Measurements from ENCODE around the gene NLRC4.
"Not testable (repeated sequence)": the region's sequence is repeated elsewhere in the genome, so short reads cannot be mapped to it uniquely, and the experiment has no call there.

Gene NLRC4

DNA sequence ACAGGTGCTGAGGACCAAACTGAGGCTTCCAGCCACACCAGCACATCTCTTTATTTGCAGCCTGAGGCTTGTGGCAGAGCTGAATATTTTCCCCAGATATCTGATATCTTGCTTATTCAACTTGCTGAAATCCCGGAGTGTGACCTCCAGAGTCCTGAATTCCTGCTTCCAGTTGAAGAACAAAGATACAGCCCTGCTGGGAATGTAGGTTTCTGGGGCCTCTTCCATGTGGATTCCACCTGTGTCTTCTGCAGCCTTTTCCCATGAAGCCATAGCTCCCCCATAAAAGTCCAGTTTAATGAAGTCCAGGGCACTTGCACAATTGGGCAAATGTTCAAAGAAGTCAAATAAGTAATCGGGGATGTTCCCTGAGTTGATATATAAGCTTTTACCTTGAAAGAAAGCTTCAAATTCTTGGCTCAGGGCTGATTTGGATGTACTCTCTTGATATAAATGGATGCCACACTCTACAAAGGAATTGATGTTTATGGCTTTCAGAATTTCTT is 14.9 kb downstream of the NLRC4 start:
- DNase-seq (ENCODE audit: extremely low read depth in 1 of 2, low read depth in 1 of 2), result no peak

DNA sequence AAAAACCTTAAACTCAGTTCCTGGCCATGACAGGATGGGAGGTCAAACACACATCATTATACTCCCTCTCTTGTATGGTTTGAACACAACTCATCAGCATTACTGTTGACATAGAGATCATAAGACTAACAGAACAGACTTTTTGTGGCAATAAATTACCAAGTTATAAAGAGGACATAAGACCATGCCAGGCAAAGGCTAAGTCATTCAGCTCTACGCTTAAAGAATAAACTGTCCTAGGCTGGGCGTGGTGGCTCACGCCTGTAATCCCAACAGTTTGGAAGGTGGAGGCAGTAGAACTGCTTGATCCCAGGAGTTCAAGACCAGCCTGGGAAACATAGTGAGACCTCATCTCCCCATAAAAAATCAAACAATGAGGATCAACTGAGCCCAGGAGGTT is 16.4 kb downstream of the NLRC4 start:
- DNase-seq (ENCODE audit: extremely low read depth in 1 of 2, low read depth in 1 of 2), result no peak

DNA sequence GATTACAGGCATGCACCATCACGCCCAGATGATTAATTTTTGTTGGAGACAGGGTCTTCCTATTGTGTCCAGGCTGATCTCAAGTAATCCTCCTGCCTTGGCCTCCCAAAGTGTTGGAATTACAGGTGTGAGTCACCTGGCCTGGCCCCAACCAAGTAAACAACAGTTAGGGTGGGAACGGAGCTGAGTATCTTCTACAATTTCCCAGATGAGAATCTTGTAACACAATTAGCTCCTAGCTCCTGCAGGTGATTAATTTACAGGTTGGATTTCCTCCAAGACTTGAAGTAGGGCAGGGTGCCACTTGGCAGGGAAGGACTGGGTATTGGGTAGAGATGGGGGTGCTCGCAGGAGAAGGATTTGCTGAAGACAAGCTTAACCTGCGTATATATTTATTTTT is 17.8 kb downstream of the NLRC4 start:
- DNase-seq (ENCODE audit: extremely low read depth in 1 of 2, low read depth in 1 of 2), result no peak

DNA sequence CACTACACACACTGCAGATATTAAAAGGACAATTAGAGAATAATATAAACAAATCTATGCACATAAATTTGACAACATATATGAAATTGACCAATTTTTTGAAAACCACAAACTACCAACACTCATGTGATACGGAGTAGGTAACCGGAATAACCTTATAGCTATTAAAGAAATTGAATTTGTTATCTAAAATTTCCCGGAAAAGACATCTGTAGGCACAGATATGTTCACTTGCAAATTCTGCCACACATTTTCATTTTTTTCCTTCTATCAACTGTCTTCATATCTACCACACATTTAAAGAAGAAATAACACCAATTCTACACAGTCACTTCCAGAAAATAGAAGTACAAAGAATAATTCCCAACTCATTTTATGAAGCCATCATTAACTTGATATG is 22.4 kb downstream of the NLRC4 start:
- DNase-seq (ENCODE audit: extremely low read depth in 1 of 2, low read depth in 1 of 2), result no peak

DNA sequence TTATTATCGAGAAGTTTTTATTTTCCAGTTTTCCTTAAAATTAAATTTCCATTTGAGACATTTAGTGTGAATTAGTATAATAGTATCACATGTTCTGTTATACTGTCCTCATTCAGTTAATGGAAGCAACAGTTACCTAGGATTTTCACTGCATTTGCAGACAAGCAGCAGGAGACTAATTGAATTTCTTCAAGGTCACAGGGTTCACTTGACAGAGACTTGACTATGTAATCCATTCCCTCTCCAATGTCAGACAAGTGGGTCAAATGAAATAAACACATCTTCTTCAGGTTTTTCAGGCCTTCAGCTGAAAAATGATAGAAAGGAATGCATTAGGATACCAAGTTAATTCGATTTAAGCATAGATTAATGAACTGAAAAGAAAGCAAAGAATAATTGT is 26.7 kb downstream of the NLRC4 start:
- DNase-seq (ENCODE audit: extremely low read depth in 1 of 2, low read depth in 1 of 2), result no peak

DNA sequence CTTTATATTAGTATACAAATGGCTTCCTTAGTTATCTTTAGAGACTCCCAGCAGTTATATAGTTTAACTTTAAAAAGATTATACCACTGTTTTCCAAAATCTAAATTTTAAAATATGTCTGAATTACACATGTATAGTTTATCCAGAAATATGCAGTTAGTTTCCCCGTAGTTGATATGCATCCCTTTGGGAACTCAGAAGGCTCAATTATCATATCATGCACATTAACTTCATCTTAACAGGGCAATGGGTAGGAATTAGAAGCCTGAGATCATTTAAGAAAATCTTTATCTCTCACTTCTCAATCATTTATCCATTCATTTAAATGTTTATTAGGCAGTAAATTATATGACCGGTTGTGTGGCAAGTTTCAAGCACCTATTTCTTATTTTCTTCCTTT is 27.2 kb downstream of the NLRC4 start:
- no peak for DNase-seq (ENCODE audit: extremely low read depth in 1 of 2, low read depth in 1 of 2)

DNA sequence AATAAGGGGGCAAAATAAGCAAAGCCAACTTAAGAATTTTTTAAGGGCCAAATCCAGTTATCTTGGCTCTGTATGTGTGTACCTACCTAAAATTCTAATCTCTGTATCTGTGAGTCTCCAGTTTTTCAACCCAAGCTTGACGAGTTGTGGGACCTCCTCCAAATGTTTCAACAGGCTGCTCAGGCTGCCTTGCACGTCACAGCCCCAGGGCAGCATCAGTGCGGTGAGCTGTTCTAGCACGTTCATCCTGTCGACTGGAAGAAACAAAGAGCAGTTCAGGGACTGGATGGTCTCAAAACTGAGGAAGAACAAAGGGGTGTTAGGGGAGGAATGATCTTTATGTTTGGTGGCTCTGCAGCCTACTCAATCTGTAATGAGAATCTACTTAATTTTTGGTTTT is 29.4 kb downstream of the NLRC4 start:
- DNase-seq (ENCODE audit: extremely low read depth in 1 of 2, low read depth in 1 of 2), result no peak

DNA sequence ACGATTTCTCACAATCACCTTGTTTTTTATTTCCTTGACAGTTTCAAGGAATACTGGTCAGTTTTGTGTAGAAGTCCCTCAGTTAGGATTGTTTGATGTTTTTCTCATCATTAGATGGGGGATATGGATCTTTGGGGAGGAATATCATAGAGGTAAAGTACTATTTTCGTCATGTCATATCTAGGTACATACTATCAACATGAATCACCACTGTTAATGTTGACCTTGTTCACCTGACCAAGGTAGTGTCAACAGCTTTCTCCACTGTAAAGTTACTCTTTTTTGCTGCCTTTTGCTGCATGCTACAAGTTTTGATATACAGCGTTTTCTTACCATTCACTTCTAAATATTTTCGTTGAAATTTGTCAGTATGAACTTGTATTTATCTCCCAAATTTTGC is 32.7 kb downstream of the NLRC4 start:
- DNase-seq (ENCODE audit: extremely low read depth in 1 of 2, low read depth in 1 of 2), result no peak

DNA sequence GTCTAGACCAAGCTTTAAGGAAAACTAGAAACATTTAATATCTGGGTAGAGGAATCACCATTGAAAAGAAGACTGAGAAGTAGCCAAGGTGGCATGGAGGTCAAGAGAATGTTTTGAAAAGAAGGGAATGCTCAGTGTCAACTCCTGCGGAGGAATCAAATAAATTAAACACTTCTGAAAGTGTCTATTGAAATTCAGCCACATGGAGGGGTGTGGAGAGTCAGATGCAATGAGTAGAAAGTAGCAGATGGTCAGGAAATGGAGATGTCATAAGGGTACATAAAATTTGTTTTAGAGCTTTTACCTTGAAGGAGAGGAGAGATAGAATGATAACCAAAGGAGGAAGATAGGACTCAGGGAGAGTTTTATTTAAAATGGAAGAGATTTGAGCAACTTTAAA is 35.1 kb downstream of the NLRC4 start:
- no peak for DNase-seq (ENCODE audit: extremely low read depth in 1 of 2, low read depth in 1 of 2)

DNA sequence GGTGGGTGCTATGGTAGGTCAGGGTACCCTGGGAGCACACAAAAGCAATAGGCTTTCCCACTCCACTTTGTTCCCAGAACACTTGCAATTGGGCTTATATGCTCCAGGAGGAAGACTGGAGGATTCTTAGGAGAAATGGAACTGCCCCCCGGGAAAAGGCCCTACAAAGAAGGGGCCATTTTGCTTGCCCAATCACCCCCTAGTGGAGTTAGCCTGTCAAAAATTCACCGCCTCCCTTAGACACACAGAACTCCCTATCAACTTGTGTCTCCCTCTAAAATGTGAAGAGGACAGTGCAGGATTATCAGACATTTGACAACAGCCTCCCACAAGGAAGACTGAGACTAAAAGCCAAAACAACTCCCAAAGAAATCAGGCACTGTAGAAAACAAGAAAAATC is 36.5 kb downstream of the NLRC4 start:
- DNase-seq (ENCODE audit: extremely low read depth in 1 of 2, low read depth in 1 of 2), result no peak

DNA sequence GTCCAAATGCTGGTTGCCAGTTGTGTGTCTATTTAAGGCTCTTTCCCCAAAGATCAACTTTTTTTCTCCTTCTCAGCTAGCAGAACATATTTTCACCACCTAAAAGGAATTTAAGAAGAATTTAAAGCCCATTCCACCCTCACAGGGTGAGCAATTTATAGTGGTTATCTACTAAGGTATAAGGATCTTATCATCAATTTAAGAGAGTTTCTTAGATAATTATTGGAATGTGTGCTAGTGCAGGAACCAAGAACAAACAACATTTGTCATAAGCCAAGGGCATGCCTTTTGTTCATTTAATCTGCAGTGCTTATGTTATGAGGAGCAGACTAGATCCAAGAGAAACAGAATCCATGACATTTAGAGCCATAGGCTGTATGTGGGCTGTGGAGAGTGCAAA is 37.2 kb downstream of the NLRC4 start:
- no peak for DNase-seq (ENCODE audit: extremely low read depth in 1 of 2, low read depth in 1 of 2)

DNA sequence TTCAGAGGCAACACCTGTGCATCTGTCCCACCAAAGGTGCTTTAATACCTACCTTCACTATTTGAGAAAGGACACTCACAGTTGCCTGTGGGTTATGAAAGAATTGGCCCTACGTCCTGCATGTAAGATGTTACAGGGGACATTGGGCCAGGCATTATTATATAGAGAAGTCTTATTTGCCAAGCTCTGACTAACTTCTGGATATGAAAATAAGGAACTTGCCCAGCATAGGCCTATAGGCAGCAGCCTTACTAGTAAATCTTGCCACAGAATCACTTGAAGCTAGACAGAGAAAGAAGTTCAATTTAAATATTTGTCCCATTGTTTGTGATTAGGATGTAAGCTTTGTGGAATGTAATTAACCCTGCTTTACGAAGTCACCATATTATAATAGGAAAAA is 41.7 kb downstream of the NLRC4 start:
- no peak for DNase-seq (ENCODE audit: extremely low read depth in 1 of 2, low read depth in 1 of 2)

DNA sequence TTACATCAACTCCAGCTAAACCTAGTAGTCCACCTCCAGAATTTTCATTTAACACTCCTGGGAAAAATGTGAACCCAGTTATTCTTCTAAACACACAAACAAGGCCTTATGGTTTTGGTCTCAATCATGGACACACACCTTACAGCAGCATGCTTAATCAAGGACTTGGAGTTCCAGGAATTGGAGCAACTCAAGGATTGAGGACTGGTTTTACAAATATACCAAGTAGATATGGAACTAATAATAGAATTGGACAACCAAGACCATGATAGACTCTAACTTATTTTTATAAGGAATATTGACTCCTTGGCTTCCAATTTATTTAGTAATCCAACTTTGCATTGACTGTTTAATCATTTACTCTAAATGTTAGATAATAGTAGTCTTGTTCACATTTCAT is 44.2 kb downstream of the NLRC4 start:
- no peak for DNase-seq (ENCODE audit: extremely low read depth in 1 of 2, low read depth in 1 of 2)

DNA sequence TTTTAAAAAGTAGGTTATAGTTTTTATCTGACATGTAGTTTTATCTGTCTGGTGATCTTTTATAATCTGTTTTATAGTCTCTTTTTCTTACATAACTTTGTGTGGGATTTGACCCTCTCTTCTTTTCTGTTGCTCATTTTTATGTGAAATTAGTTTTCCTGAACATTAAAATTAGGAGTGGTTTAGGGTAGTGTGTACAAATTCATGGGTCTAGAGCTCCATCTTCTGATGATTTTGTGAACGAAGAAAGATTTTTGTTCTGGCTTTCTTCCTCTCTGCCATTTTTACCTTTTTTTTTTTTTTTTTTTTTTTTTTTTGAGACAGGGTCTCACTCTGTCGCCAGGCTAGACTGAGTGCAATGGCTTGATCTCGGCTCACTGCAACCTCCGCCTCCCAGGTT is 52.4 kb downstream of the NLRC4 start:
- DNase-seq (ENCODE audit: extremely low read depth in 1 of 2, low read depth in 1 of 2), result no peak

DNA sequence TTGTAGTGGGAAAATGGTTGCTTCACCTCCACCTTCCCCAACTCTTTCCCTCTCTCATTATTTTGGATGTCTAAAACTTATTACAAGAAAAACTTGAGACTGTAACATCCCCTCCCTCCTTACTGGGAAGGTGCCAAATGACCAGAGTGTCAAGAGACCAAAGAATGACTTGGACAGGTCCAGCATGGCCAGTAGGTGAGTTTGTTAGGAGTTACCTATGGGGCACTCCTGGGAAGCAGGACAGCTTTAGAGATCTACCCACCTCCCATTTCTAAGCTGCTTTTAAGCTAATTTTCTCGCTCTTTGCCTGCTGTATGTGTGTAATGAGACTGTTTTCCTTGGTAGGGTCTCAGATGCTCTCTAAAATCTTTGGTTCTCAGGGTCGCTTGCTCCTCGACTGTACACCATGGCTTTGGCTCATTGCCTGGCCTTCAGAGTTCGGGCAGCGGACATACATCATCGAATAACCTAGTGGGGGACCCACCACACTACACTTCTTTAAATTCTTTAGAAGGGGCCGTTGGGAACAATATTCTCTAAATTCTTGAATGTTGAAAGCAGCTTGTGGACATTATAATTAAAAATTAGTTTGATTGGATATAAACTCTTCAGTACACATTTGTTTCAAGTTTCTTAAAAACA is 53.8 kb downstream of the NLRC4 start:
- DNase-seq (ENCODE audit: extremely low read depth in 1 of 2, low read depth in 1 of 2), result no peak

DNA sequence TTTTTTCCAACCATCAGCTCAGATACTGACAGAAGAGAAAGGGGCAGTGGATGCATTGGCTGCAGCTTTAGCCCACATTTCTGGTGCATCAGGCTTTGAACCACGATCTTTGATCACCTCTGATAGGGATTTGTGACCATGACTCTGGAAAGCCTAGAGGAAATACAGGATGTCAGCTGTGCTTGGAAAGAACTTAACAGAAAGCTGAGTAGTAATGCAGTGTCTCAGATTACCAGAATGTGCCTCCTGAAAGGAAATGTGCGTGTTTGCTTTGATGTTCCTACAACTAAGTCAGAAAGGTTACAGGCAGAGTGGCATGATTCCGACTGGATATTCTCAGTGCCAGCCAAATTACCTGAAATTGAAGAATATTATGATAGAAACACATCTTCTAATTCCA is 61.3 kb downstream of the NLRC4 start:
- not testable (repeated sequence) for DNase-seq (ENCODE audit: extremely low read depth in 1 of 2, low read depth in 1 of 2)

DNA sequence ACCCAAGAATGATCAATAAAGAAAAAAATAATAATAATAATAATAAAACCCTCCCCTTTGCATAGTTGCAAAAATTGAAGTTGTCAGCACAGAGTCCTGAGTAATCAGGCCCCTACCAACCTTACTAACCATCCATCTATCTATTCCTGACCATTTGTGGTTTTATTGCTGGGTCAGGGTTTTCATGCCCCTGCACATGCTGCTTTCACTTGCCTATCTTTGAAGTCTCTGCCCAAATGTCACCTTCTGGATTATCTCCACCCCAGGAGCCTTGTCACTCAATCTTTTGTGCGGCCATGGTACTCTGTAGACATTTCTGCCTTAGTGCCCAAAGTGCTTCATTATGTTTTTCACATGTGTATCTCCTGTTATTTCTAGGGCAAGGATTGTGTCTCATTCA is 63.9 kb downstream of the NLRC4 start:
- no peak for DNase-seq (ENCODE audit: extremely low read depth in 1 of 2, low read depth in 1 of 2)

DNA sequence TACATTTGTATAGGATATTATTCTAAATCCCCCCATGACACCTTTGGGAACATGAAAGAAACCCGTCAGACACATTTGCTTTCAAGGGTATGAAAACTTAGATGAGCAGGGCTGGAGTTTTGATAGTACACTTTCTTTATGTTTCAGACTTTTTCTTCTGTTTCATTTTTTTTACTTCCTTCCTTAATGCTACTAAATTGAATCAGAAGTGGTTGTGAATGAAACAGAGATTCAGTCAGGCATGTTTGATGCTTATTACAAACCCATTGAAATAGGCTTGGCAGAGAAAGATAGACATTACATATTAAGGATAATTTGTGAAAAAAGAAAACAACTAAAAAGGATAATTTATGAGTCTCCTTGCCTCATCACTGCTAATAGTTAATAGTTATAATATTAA is 72.3 kb downstream of the NLRC4 start:
- DNase-seq (ENCODE audit: extremely low read depth in 1 of 2, low read depth in 1 of 2), result no peak

DNA sequence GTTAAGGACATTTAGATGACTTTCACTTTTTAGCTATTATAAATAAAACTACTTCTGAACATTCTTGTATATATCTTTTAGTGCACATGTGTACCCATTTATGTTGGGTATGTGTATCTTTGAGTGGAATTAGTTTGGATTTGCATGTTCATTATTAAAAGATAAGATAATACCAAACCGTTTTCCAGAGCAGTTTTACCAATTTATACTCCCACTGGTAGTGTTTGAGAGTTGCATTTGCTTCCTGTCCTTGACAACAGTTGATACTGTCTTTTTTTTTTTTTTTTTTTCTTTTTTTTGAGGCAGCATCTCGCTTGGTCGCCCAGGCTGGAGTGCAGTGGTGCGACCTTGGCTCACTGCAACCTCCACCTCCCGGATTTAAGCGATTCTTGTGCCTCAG is 75.7 kb downstream of the NLRC4 start:
- DNase-seq (ENCODE audit: extremely low read depth in 1 of 2, low read depth in 1 of 2), result no peak

DNA sequence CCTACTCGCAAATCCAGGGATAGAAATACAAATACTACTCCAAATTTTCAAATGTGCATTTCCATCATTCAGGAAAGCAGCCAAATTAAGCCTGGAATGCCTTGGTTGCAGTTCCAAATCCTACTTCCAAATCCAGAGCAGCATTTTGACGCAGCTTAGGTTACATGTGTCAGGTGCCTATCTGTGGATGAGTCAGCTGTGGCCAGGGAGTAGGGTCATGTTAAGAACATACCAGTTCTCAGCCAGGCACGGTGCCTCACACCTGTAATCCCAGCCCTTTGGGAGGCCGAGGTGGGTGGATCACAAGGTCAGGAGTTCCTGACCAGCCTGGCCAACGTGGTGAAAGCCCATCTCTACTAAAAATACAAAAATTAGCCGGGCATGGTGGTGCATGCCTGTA is 82.0 kb downstream of the NLRC4 start:
- DNase-seq (ENCODE audit: extremely low read depth in 1 of 2, low read depth in 1 of 2), result no peak

Data from stimulated activated CD8-positive, alpha-beta memory T cell treated with anti-CD3 and anti-CD28 coated beads, Interleukin-7, amount 100 ng/mL, for 48 hours (primary cell).